GM23248 (cell line): ENCODE data around the gene MESD.

Source experiments
- EZH2 ChIP-seq: fragments of 200-600 bp; sonication (generic); IDR thresholded peaks from 2 replicates; pipeline ENCODE4 v1.6.1; 2018; ENCODE audit warnings: antibody characterized with exemption, mild to moderate bottlenecking; ENCODE audit not compliant: insufficient read depth, poor library complexity, severe bottlenecking
- EZH2phosphoT487 ChIP-seq: fragments of 200-600 bp; sonication (generic); IDR thresholded peaks from 2 replicates; pipeline ENCODE4 v1.6.1; 2018; ENCODE audit warnings: antibody characterized with exemption, moderate library complexity, mild to moderate bottlenecking, low read depth; ENCODE audit not compliant: insufficient read depth

DNA sequence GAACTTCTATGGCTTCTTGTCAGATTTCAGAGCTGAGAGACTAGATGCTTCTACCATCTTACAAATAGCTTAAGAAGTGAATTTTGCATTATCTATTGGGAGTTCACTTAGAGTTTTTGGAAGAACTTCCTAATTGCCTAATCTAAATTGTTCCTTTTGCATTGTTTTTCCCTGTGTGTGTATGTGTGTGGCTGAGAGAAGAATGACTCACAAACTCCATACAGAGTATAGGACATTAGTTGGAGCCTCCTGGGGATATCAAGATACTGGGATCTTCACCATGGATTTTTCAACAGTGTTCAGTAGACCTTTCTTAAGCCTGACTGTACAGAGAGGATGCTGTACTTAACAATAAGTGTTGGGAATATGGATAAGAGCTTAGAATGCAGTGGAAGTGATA is 22.0 kb upstream of the MESD start:
- no peak for TF ChIP-seq EZH2
- TF ChIP-seq EZH2phosphoT487, result no peak
